ENCODE measurements around the gene DKKL1.

DNA sequence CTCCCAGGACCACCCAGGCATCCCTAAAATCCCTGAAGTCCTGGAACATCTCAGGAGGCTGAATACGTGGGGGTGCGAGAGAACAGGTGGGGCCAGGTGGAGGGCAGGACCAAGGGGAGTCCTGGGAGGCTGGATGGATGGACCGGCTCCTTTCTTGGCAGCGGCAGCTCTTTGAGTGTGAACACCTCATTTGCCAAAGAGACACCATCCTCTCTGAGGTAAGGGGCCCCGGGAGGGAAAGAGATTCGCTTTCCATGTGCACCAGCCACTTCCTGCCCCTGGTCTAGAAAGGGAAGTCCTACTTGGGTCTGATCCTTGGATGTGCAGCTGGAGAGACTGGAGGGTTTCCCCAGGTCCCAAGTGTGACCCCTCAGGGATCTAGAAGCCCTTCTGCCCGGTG is 43.4 kb downstream of the DKKL1 start:
- TF ChIP-seq, protein P1, sequence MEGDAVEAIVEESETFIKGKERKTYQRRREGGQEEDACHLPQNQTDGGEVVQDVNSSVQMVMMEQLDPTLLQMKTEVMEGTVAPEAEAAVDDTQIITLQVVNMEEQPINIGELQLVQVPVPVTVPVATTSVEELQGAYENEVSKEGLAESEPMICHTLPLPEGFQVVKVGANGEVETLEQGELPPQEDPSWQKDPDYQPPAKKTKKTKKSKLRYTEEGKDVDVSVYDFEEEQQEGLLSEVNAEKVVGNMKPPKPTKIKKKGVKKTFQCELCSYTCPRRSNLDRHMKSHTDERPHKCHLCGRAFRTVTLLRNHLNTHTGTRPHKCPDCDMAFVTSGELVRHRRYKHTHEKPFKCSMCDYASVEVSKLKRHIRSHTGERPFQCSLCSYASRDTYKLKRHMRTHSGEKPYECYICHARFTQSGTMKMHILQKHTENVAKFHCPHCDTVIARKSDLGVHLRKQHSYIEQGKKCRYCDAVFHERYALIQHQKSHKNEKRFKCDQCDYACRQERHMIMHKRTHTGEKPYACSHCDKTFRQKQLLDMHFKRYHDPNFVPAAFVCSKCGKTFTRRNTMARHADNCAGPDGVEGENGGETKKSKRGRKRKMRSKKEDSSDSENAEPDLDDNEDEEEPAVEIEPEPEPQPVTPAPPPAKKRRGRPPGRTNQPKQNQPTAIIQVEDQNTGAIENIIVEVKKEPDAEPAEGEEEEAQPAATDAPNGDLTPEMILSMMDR (IDR thresholded peaks at IDR 0.05; ENCODE audit: low read length): no peak
- TF ChIP-seq EZH2 (IDR thresholded peaks at IDR 0.05; ENCODE audit: borderline replicate concordance, low read length): no peak
